PC-3 (cell line): ENCODE results near the gene DPH6. TPM values are rescaled to one million over a fixed set of nuclear protein-coding genes. Genes with fewer than 3 reads are reported as not detected.

Source experiments
- ATAC-seq: fragments of 200-7000 bp; cut with Tn5 transposase; 2 replicates; pipeline ENCODE4 v1.9.1; 2020; ENCODE audit warnings: mild to moderate bottlenecking, moderate library complexity
- BruUV-seq: library from RNA; stranded (reverse); fragments of 400-500 nt; replicated peaks from 2 replicates; lab custom pipeline; 2021; lab: Mats Ljungman, UMichigan
- CTCF ChIA-PET: fragments of 300-600 bp; sonication (Branson Sonifier 250); formaldehyde crosslinking; loops from one replicate; lab custom pipeline; 2022; ENCODE audit warnings: antibody characterized with exemption; lab: Charles Lee
- POLR2A ChIA-PET: fragments of 300-600 bp; sonication (Branson Sonifier 250); formaldehyde crosslinking; loops from one replicate; lab custom pipeline; 2022; ENCODE audit warnings: antibody characterized with exemption; ENCODE audit not compliant: unreplicated experiment; lab: Charles Lee
- DNase-seq: peaks from one replicate; pipeline ENCODE4 v3.0.0-alpha.2; 2015
- H2AFZ ChIP-seq: fragments of 300-600 bp; sonication (generic); 2 replicates; pipeline ENCODE4 v1.6.0; 2016; ENCODE audit warnings: antibody characterized with exemption, low read length
- H3F3A ChIP-seq: fragments of 300-600 bp; sonication (generic); one replicate; pipeline ENCODE4 v1.6.0; 2017; ENCODE audit warnings: antibody characterized with exemption, low read length, control low read depth, mild to moderate bottlenecking; ENCODE audit not compliant: unreplicated experiment
- H3K27ac ChIP-seq: fragments of 300-600 bp; sonication (generic); 2 replicates; pipeline ENCODE4 v1.5.1; 2016; ENCODE audit warnings: mild to moderate bottlenecking, low read length
- H3K27me3 ChIP-seq: fragments of 300-600 bp; sonication (generic); 2 replicates; pipeline ENCODE4 v1.6.1; 2016; ENCODE audit warnings: low read length, mixed read lengths
- H3K36me3 ChIP-seq: fragments of 300-600 bp; sonication (generic); 2 replicates; pipeline ENCODE4 v1.6.1; 2016; ENCODE audit warnings: low read depth, mixed run types, low read length, mixed read lengths
- H3K4me1 ChIP-seq: fragments of 300-600 bp; sonication (generic); 2 replicates; pipeline ENCODE4 v1.5.1; 2016; ENCODE audit warnings: low read length; ENCODE audit not compliant: insufficient read depth
- H3K4me2 ChIP-seq: fragments of 300-600 bp; sonication (generic); 2 replicates; pipeline ENCODE4 v1.6.0; 2016; ENCODE audit warnings: low read length
- H3K4me3 ChIP-seq: fragments of 300-600 bp; sonication (generic); 2 replicates; pipeline ENCODE4 v1.5.1; 2016; ENCODE audit warnings: mild to moderate bottlenecking, low read length, mixed read lengths
- H3K79me2 ChIP-seq: fragments of 300-600 bp; sonication (generic); 2 replicates; pipeline ENCODE4 v1.6.1; 2017; ENCODE audit warnings: low read length, mixed read lengths
- H3K9ac ChIP-seq: fragments of 300-600 bp; sonication (generic); 2 replicates; pipeline ENCODE4 v1.6.0; 2016; ENCODE audit warnings: mild to moderate bottlenecking, low read length
- H3K9me2 ChIP-seq: fragments of 300-600 bp; sonication (generic); replicated peaks from 2 replicates; pipeline ENCODE4 v1.6.1; 2016; ENCODE audit warnings: mixed run types, low read length, mixed read lengths
- H3K9me3 ChIP-seq: fragments of 300-600 bp; sonication (generic); 2 replicates; pipeline ENCODE4 v1.6.1; 2016; ENCODE audit warnings: low read length, mixed read lengths
- H4K20me1 ChIP-seq: fragments of 300-600 bp; sonication (generic); 2 replicates; pipeline ENCODE4 v1.6.1; 2016; ENCODE audit warnings: low read length, mixed read lengths
- CTCF ChIP-seq: fragments of 300-600 bp; sonication (generic); conservative IDR thresholded peaks from 2 replicates; pipeline ENCODE4 v1.5.1; 2017; ENCODE audit warnings: antibody characterized with exemption, low read depth, mild to moderate bottlenecking, low read length
- EZH2 ChIP-seq: fragments of 300-600 bp; sonication (generic); IDR thresholded peaks from one replicate; pipeline ENCODE4 v1.6.1; 2017; ENCODE audit warnings: antibody characterized with exemption, mild to moderate bottlenecking, low read length; ENCODE audit not compliant: unreplicated experiment
- EZH2phosphoT487 ChIP-seq: fragments of 300-600 bp; sonication (generic); IDR thresholded peaks from 2 replicates; pipeline ENCODE4 v1.6.1; 2018; ENCODE audit warnings: mild to moderate bottlenecking, antibody characterized with exemption, low read length, borderline replicate concordance
- intact Hi-C: fragments of 100-400 bp; cut with micrococcal nuclease; formaldehyde crosslinking; loops from 2 replicates; pipeline ENCODE4 v1.9.0; 2023
- total RNA-seq: library from RNA; depleted of rRNA; stranded (reverse); fragments of >200 nt; gene quantifications from 2 replicates; pipeline ENCODE4 v1.2.3, GENCODE V29; 2014

The DPH6 gene
- total RNA-seq, 1 experiment from 2014 or later: 6.9 TPM

- H3F3A ChIP-seq: no peaks in the 10 kb centered on the region
- H3K4me1 ChIP-seq: peaks cover 11% of the 10 kb centered on the region
- no peak for TF ChIP-seq CTCF
- TF ChIP-seq EZH2phosphoT487: no peak
- TF ChIP-seq EZH2: no peak
- no peak overlapping the region for H3K4me3 ChIP-seq
- no peak overlapping the region for H3K27ac ChIP-seq
- intact Hi-C loops: no loop called here
- no TSS peak for BruUV-seq
- H3K36me3 ChIP-seq: no peaks in the 10 kb centered on the region
- no peaks in the 10 kb centered on the region for H3K9me2 ChIP-seq
- ChIA-PET POLR2A (no interaction called here), CTCF (no interaction called here)
- H3K79me2 ChIP-seq: no peaks in the 10 kb centered on the region
- no peak overlapping the region for H3K4me2 ChIP-seq
- no peaks in the 10 kb centered on the region for H3K27me3 ChIP-seq
- ATAC-seq (no peak), DNase-seq (no peak)
- no peak overlapping the region for H2AFZ ChIP-seq
- no peaks in the 10 kb centered on the region for H4K20me1 ChIP-seq
- H3K9me3 ChIP-seq: no peaks in the 10 kb centered on the region
- no peak overlapping the region for H3K9ac ChIP-seq
Measured at GRCh38 chr15:35555244-35555643, 9.3 kb upstream of the DPH6 start.

GRCh38 chr15:35550957-35551356, 5.0 kb upstream of the DPH6 start:
- Histone ChIP-seq H3K79me2 (no peaks in the 10 kb centered on the region), H3K4me1 (peaks cover 8% of the 10 kb centered on the region; the same call in 1 of the 2 replicates), H3K4me3 (no peak overlapping the region), H4K20me1 (no peaks in the 10 kb centered on the region), H3K9ac (no peak overlapping the region), H3K9me3 (no peaks in the 10 kb centered on the region), H3K27me3 (no peaks in the 10 kb centered on the region), H3K36me3 (no peaks in the 10 kb centered on the region), H3K27ac (no peak overlapping the region), H3F3A (no peaks in the 10 kb centered on the region), H2AFZ (no peak overlapping the region), H3K9me2 (no peaks in the 10 kb centered on the region), H3K4me2 (no peak overlapping the region)
- POLR2A ChIA-PET: no interaction called here
- no TSS peak for BruUV-seq
- intact Hi-C loops: no loop called here
- CTCF ChIA-PET: no interaction called here
- DNase-seq (no peak), ATAC-seq (no peak)
- TF ChIP-seq EZH2 (no peak), CTCF (no peak), EZH2phosphoT487 (no peak)

GRCh38 chr15:35549567-35549966, 3.6 kb upstream of the DPH6 start:
- H4K20me1 ChIP-seq: no peaks in the 10 kb centered on the region
- DNase-seq: no peak
- 0 out of 2 replicates have a peak, but pooled peaks cover 9% of the 10 kb centered on the region for H3K79me2 ChIP-seq
- no peaks in the 10 kb centered on the region for H3K9me3 ChIP-seq
- intact Hi-C loops: loop anchor here (10.0 kb wide), 1 partner anchor 565 kb away; the partner anchor contains the start of gene ZNF770
- no peak overlapping the region for H2AFZ ChIP-seq
- H3K9me2 ChIP-seq: no peaks in the 10 kb centered on the region
- H3K4me3 ChIP-seq: no peak overlapping the region
- H3K27ac ChIP-seq: no peak overlapping the region
- no peak overlapping the region for H3K4me2 ChIP-seq
- CTCF ChIA-PET: no interaction called here
- POLR2A ChIA-PET: no interaction called here
- ATAC-seq: no peak
- H3K4me1 ChIP-seq: peaks cover 18% of the 10 kb centered on the region
- no peaks in the 10 kb centered on the region for H3K36me3 ChIP-seq
- no peak overlapping the region for H3K9ac ChIP-seq
- H3F3A ChIP-seq: no peaks in the 10 kb centered on the region
- BruUV-seq: no TSS peak
- no peaks in the 10 kb centered on the region for H3K27me3 ChIP-seq
- TF ChIP-seq EZH2 (no peak), CTCF (no peak), EZH2phosphoT487 (no peak)
